Hepatocyte (in vitro differentiated cells): ENCODE results near the gene ZNF469. TPM values are rescaled to one million over a fixed set of nuclear protein-coding genes. Genes with fewer than 3 reads are reported as not detected.
"Not testable (repeated sequence)": the region's sequence is repeated elsewhere in the genome, so short reads cannot be mapped to it uniquely, and the experiment has no call there.

Experiments
- DNase-seq: peaks from one replicate; pipeline ENCODE4 v3.0.0-alpha.2; 2016; ENCODE audit warnings: low spot score
- H2AFZ ChIP-seq: fragments of 200-600 bp; sonication (generic); 2 replicates; pipeline ENCODE4 v1.6.0; 2016; ENCODE audit warnings: antibody characterized with exemption, mild to moderate bottlenecking
- H3K27ac ChIP-seq: fragments of 200-600 bp; sonication (generic); 2 replicates; pipeline ENCODE4 v1.5.1; 2016; ENCODE audit warnings: mild to moderate bottlenecking
- H3K27me3 ChIP-seq: fragments of 200-600 bp; sonication (generic); 2 replicates; pipeline ENCODE4 v1.6.1; 2016
- H3K36me3 ChIP-seq: fragments of 200-600 bp; sonication (generic); replicated peaks from 2 replicates; pipeline ENCODE4 v1.5.1; 2016; ENCODE audit warnings: low read depth; ENCODE audit not compliant: insufficient read depth
- H3K4me1 ChIP-seq: fragments of 200-600 bp; sonication (generic); 2 replicates; pipeline ENCODE4 v1.5.1; 2016; ENCODE audit warnings: mild to moderate bottlenecking, moderate library complexity; ENCODE audit not compliant: insufficient read depth
- H3K4me2 ChIP-seq: fragments of 200-600 bp; sonication (generic); 2 replicates; pipeline ENCODE4 v1.6.0; 2016
- H3K4me3 ChIP-seq: fragments of 200-600 bp; sonication (generic); 2 replicates; pipeline ENCODE4 v1.5.1; 2016; ENCODE audit warnings: mild to moderate bottlenecking
- H3K79me2 ChIP-seq: fragments of 200-600 bp; sonication (generic); 2 replicates; pipeline ENCODE4 v1.6.0; 2017; ENCODE audit warnings: mild to moderate bottlenecking
- H3K9me2 ChIP-seq: fragments of 200-600 bp; sonication (generic); replicated peaks from 2 replicates; pipeline ENCODE4 v1.6.0; 2017; ENCODE audit warnings: mild to moderate bottlenecking; ENCODE audit not compliant: insufficient read depth
- H3K9me3 ChIP-seq: fragments of 200-600 bp; sonication (generic); 2 replicates; pipeline ENCODE4 v1.5.1; 2016; ENCODE audit warnings: low read depth, mild to moderate bottlenecking
- H4K20me1 ChIP-seq: fragments of 200-600 bp; sonication (generic); 2 replicates; pipeline ENCODE4 v1.6.0; 2016; ENCODE audit warnings: mild to moderate bottlenecking; ENCODE audit not compliant: insufficient read depth, poor library complexity, severe bottlenecking
- CTCF ChIP-seq: fragments of 200-600 bp; sonication (generic); IDR thresholded peaks from 2 replicates; pipeline ENCODE4 v1.5.1; 2016; ENCODE audit warnings: antibody characterized with exemption, mild to moderate bottlenecking; ENCODE audit not compliant: poor library complexity
- EZH2 ChIP-seq: fragments of 200-600 bp; sonication (generic); IDR thresholded peaks from 2 replicates; pipeline ENCODE4 v1.6.1; 2016; ENCODE audit warnings: antibody characterized with exemption, mild to moderate bottlenecking, borderline replicate concordance
- EZH2phosphoT487 ChIP-seq: fragments of 200-600 bp; sonication (generic); IDR thresholded peaks from one replicate; pipeline ENCODE4 v1.6.1; 2018; ENCODE audit warnings: antibody characterized with exemption, mild to moderate bottlenecking, low read depth, moderate library complexity; ENCODE audit not compliant: unreplicated experiment, severe bottlenecking
- WGBS: methylation state at CpG from one replicate; pipeline ENCODE4 v1.1.6; 2016; ENCODE audit warnings: low lambda C conversion rate; ENCODE audit errors: missing lambda C conversion rate; 5-methylcytosine and 5-hydroxymethylcytosine counted together
- polyA plus RNA-seq: library from polyadenylated mRNA; unstranded; fragments of >200 nt; fragmentation: Nextera tagmentation; extraction: Ambion mirVana; gene quantifications from 2 replicates; pipeline ENCODE4 v1.2.1, GENCODE V29; 2016
- total RNA-seq: library from RNA; depleted of rRNA; stranded (reverse); fragments of >200 nt; gene quantifications from 2 replicates; pipeline ENCODE4 v1.2.3, GENCODE V29; 2014

Gene ZNF469
- total and polyA plus RNA-seq, 2 experiments from 2014 or later: 1.0 to 1.3 TPM

DNA sequence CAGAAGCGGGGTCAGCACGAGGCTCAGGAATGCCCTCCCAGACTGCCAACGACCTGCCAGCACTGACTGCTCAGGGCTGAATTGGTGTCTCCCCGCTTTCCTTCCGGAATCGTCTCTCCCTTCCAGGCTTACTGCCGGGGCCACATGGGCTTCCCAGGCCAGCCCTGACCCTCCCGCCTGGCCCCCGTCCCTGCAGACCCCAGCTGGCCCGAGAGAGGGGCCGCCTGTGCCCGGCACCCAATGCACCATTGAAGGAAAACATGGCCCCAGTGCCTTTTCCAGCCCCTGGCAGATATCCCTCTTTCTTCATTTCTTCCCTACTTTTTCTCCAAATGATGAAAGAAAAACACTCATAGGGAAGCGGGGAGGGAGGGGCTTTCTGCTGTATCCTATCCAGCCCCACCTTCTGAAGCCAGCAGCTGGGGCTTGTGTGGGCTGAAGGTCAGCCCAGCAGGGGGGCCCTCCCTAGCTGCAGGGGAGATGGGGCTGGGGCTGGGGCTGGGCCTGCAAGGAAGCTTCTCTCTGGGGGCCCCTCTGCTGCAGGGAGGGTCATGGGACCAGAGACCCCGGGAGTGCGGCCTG lies 25.9 kb downstream of the ZNF469 start:
- peaks cover 13% of the 10 kb centered on the region for H3K4me1 ChIP-seq
- H3K9me3 ChIP-seq: no peaks in the 10 kb centered on the region
- WGBS: 93% methylated on average over 13 of the region's 15 CpGs
- H3K36me3 ChIP-seq: no peaks in the 10 kb centered on the region
- H3K27me3 ChIP-seq: no peaks in the 10 kb centered on the region
- H3K4me2 ChIP-seq: no peak overlapping the region
- TF ChIP-seq EZH2phosphoT487 (no peak), CTCF (no peak), EZH2 (no peak)
- DNase-seq: no peak
- H3K9me2 ChIP-seq: no peaks in the 10 kb centered on the region
- H3K27ac ChIP-seq: no peak overlapping the region
- no peak overlapping the region for H3K4me3 ChIP-seq
- no peaks in the 10 kb centered on the region for H3K79me2 ChIP-seq
- no peaks in the 10 kb centered on the region for H4K20me1 ChIP-seq
- no peak overlapping the region for H2AFZ ChIP-seq

DNA sequence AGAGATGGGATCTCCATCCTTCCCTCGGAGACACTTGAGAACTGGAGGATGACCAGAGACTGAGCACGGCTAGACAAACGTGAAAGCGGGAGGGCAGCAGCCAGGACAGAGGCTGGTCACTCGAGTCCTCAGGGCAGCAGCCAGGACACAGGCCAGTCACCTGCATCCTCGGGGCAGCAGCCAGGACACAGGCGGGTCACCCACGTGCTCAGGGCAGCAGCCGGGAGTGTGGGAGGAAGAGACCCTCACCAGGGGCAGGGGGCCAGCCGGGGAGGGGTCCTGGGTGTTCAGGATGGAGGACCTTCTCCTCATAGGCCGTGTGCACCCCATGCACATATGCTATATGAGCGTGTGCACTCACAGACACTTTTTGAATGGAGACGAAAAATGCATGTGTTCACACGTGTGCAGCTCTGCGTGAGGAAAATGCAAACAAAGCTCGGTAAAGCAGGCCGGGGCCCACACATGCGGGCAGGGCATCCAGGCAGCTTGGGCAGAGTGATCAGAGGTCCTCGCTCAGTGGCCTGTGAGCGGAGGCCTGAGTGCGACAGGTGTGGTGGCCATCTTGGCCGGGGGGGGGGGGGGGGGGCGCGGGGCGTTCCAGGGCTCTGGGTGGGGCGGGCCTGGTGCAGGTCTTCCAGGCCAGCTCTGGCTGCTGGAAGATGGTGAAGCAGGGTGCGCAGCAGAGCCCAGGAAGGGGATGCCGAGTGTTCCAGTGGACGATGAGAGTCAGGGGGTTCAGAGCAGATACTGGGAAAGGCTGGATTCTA lies 26.7 kb downstream of the ZNF469 start:
- H3K27me3 ChIP-seq: no peaks in the 10 kb centered on the region
- no peaks in the 10 kb centered on the region for H3K36me3 ChIP-seq
- H4K20me1 ChIP-seq: no peaks in the 10 kb centered on the region
- no peak overlapping the region for H3K4me3 ChIP-seq
- no peak overlapping the region for H2AFZ ChIP-seq
- H3K79me2 ChIP-seq: no peaks in the 10 kb centered on the region
- DNase-seq: no peak
- H3K9me3 ChIP-seq: no peaks in the 10 kb centered on the region
- H3K4me2 ChIP-seq: no peak overlapping the region
- 90% methylated on average over 23 of the region's 29 CpGs for WGBS
- no peaks in the 10 kb centered on the region for H3K9me2 ChIP-seq
- no peak for TF ChIP-seq CTCF
- H3K27ac ChIP-seq: no peak overlapping the region
- peaks cover 13% of the 10 kb centered on the region for H3K4me1 ChIP-seq

GRCh38 chr16:88410297-88410968 lies 27.7 kb downstream of the ZNF469 start:
- H3K36me3 ChIP-seq, H3K9me2 ChIP-seq, H3K4me1 ChIP-seq, H2AFZ ChIP-seq, H3K4me3 ChIP-seq, H3K27ac ChIP-seq, H3K27me3 ChIP-seq, H3K4me2 ChIP-seq, H3K9me3 ChIP-seq, H4K20me1 ChIP-seq, DNase-seq, H3K79me2 ChIP-seq: not testable (repeated sequence)
- WGBS: 98% methylated on average over 27 of the region's 28 CpGs

DNA sequence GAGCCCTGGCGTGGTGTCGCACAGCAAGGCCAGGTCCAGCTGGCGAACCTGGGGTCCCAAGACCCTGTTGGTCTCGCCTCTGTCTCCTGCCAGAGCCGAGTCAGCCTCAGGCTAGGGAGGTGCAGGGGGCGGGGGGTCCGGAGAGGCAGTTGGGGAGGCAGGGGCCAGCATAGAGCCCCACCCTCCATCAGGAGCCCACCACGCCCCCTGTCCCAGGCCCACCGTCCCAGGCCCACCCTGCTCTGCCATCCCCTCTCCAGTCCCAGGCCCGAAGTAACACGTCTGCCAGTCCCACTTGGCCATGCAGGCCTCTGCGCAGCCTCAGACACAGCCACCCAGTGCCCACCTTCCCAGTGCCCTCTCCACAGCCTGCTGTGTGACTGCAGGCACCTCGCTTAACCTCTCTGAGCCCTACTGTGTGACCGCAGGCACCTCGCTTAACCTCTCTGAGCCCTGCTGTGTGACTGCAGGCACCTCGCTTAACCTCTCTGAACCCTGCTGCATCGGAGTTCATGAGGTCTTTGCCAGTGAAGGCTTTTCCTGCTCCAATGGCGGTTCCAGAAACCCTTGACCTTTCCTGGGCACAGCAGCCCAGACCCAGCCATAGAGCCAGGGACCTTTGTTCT lies 29.3 kb downstream of the ZNF469 start:
- Histone ChIP-seq H4K20me1 (no peaks in the 10 kb centered on the region), H3K27me3 (no peaks in the 10 kb centered on the region), H3K36me3 (no peaks in the 10 kb centered on the region), H3K4me1 (no peaks in the 10 kb centered on the region), H3K27ac (no peak overlapping the region), H3K79me2 (no peaks in the 10 kb centered on the region), H3K9me3 (no peaks in the 10 kb centered on the region), H3K4me2 (no peak overlapping the region), H3K4me3 (no peak overlapping the region), H3K9me2 (no peaks in the 10 kb centered on the region), H2AFZ (no peak overlapping the region)
- no peak for TF ChIP-seq EZH2
- no peak for TF ChIP-seq EZH2phosphoT487
- TF ChIP-seq CTCF: no peak
- no peak for DNase-seq
- WGBS: 98% methylated on average over 12 of the region's 18 CpGs
